HepG2 (cell line): ENCODE data around the gene C1QL3. TPM values are rescaled to one million over a fixed set of nuclear protein-coding genes. Genes with fewer than 3 reads are reported as not detected.

Experiments
- ATAC-seq: fragments of 200-7000 bp; cut with Tn5 transposase; 3 replicates; pipeline ENCODE4 v1.9.1; 2020; ENCODE audit warnings: mild to moderate bottlenecking, moderate library complexity
- BruUV-seq: library from RNA; stranded (reverse); fragments of 400-500 nt; replicated peaks from 2 replicates; lab custom pipeline; 2021; lab: Mats Ljungman, UMichigan
- CTCF ChIA-PET: fragments of 300-600 bp; formaldehyde crosslinking; extraction: SDS; loops from one replicate; lab custom pipeline; 2021; ENCODE audit warnings: low total read pairs, inconsistent platforms, low intra/inter-chr PET ratio; lab: Yijun Ruan, JAX
- POLR2A ChIA-PET: fragments of 350-600 bp; sonication (Branson Sonifier 250); formaldehyde crosslinking; loops from one replicate; lab custom pipeline; 2020; ENCODE audit warnings: antibody characterized with exemption, inconsistent platforms; lab: Yijun Ruan, JAX
- DNase-seq: peaks from one replicate; pipeline ENCODE4 v3.0.0-alpha.2; 2015; ENCODE audit warnings: low spot score
- FAIRE-seq: peaks from 3 replicates; lab custom pipeline; 2011; peaks lifted over from hg19 to GRCh38; lab: Jason Lieb, UNC
- H2AFZ ChIP-seq: one replicate; pipeline ENCODE4 v1.6.1; 2011; ENCODE audit warnings: low read length, inconsistent platforms
- H3K27ac ChIP-seq: fragments of 300-600 bp; 3 replicates; pipeline ENCODE4 v1.8.0; 2011; ENCODE audit warnings: mixed run types, mild to moderate bottlenecking, mixed read lengths, low read length, inconsistent platforms; ENCODE audit not compliant: insufficient read depth; ENCODE audit errors: extremely low read length
- H3K27me3 ChIP-seq, 2 experiments: fragments of 200-600 bp in 1 of 2; 2 replicates in 1 of 2; 3 replicates in 1 of 2; pipeline versions ENCODE4 v1.6.0 to v1.8.0; 2011; ENCODE audit warnings: low read length in 2 of 2, mild to moderate bottlenecking in 2 of 2, moderate library complexity in 2 of 2, inconsistent platforms in 1 of 2; ENCODE audit not compliant: insufficient read depth in 2 of 2, control insufficient read depth in 1 of 2
- H3K36me3 ChIP-seq, 2 experiments: fragments of 200-600 bp in 1 of 2; replicated peaks in 1 of 2; 2 replicates in 1 of 2; 3 replicates in 1 of 2; pipeline versions ENCODE4 v1.5.1 to v1.8.0; 2011; ENCODE audit warnings: low read length in 2 of 2, inconsistent platforms in 1 of 2; ENCODE audit not compliant: insufficient read depth in 2 of 2, control insufficient read depth in 1 of 2
- H3K4me1 ChIP-seq: 2 replicates; pipeline ENCODE4 v1.5.1; 2012; ENCODE audit warnings: low read length, inconsistent platforms; ENCODE audit not compliant: insufficient read depth
- H3K4me2 ChIP-seq: 2 replicates; pipeline ENCODE4 v1.6.0; 2011; ENCODE audit warnings: low read depth, low read length, inconsistent platforms
- H3K4me3 ChIP-seq, 3 experiments: fragments of 200-600 bp in 1 of 3; sonication (generic), shearing (Covaris generic) in 1 of 3; replicated peaks in 1 of 3; 2 replicates each; pipeline ENCODE4 v1.5.1; 2011 to 2016; ENCODE audit warnings: low read length in 3 of 3, inconsistent platforms in 2 of 3, low read depth in 2 of 3, mild to moderate bottlenecking in 2 of 3, control low read depth in 1 of 3, mixed read lengths in 1 of 3; ENCODE audit not compliant: insufficient read depth in 1 of 3
- H3K79me2 ChIP-seq: one replicate; pipeline ENCODE4 v1.6.1; 2011; ENCODE audit warnings: low read length, inconsistent platforms; ENCODE audit not compliant: insufficient read depth
- H3K9ac ChIP-seq: 2 replicates; pipeline ENCODE4 v1.6.0; 2011; ENCODE audit warnings: mild to moderate bottlenecking, low read depth, low read length, inconsistent platforms; ENCODE audit not compliant: insufficient read depth
- H3K9me3 ChIP-seq: 2 replicates; pipeline ENCODE4 v1.5.1; 2012; ENCODE audit warnings: mild to moderate bottlenecking, low read length
- H4K20me1 ChIP-seq: 2 replicates; pipeline ENCODE4 v1.6.0; 2011; ENCODE audit warnings: inconsistent platforms, mild to moderate bottlenecking, low read length, moderate library complexity; ENCODE audit not compliant: insufficient read depth
- AKAP8 ChIP-seq: sonication (generic); formaldehyde crosslinking; IDR thresholded peaks from 2 replicates; pipeline ENCODE4 v1.5.1; 2020; ENCODE audit warnings: mild to moderate bottlenecking, missing genetic modification reagents
- ATF5 ChIP-seq: sonication (generic); formaldehyde crosslinking; IDR thresholded peaks from 2 replicates; pipeline ENCODE4 v1.4.0; 2020; ENCODE audit warnings: mild to moderate bottlenecking, low read depth, missing genetic modification reagents
- CCDC6 ChIP-seq: sonication (generic); formaldehyde crosslinking; IDR thresholded peaks from 2 replicates; pipeline ENCODE4 v1.8.1; 2022; ENCODE audit warnings: mild to moderate bottlenecking, missing genetic modification reagents, moderate library complexity
- CTCF ChIP-seq: sonication (generic); formaldehyde crosslinking; IDR thresholded peaks from 2 replicates; pipeline ENCODE4 v1.5.0; 2020; ENCODE audit warnings: mild to moderate bottlenecking, missing genetic modification reagents, moderate library complexity
- SMC3 ChIP-seq: IDR thresholded peaks from 2 replicates; pipeline ENCODE4 v1.6.1; 2011; ENCODE audit warnings: low read length, improper control_type of control experiment
- STAG1 ChIP-seq: sonication (generic); formaldehyde crosslinking; IDR thresholded peaks from 2 replicates; pipeline ENCODE4 v1.4.0; 2020; ENCODE audit warnings: missing genetic modification reagents
- ZMAT5 ChIP-seq: sonication (generic); formaldehyde crosslinking; IDR thresholded peaks from 2 replicates; pipeline ENCODE4 v1.5.0; 2020; ENCODE audit warnings: mild to moderate bottlenecking, low read depth, missing genetic modification reagents, borderline replicate concordance
- ZNF3 ChIP-seq: IDR thresholded peaks from 2 replicates; pipeline ENCODE4 v1.7.0; 2017; ENCODE audit warnings: inconsistent platforms
- ZSCAN29 ChIP-seq: sonication (generic); formaldehyde crosslinking; conservative IDR thresholded peaks from 2 replicates; pipeline ENCODE4 v1.4.0; 2020; ENCODE audit warnings: mild to moderate bottlenecking, missing genetic modification reagents
- WGBS: methylation state at CpG from one replicate; pipeline ENCODE4 v1.1.6; 2017; ENCODE audit warnings: low lambda C conversion rate; 5-methylcytosine and 5-hydroxymethylcytosine counted together
- in situ Hi-C: cut with HindIII; loops from 2 replicates; pipeline ENCODE4 v1.10.0; 2017; ENCODE audit warnings: low pct_unique_long_range_greater_than_20kb; ENCODE audit not compliant: extremely low pct_ligation_motif_present
- intact Hi-C: fragments of 100-400 bp; cut with micrococcal nuclease; formaldehyde crosslinking; loops from one replicate; pipeline ENCODE4 v1.10.0; 2022; ENCODE audit not compliant: unreplicated experiment
- polyA plus RNA-seq, 8 experiments: library from polyadenylated mRNA; depleted of rRNA in 3 of 8; stranded (reverse) in 7 of 8; unstranded in 1 of 8; fragments of >200 nt; fragmentation: Illumina TruSeq in 4 of 8; extraction: Trizol in 4 of 8; gene quantifications; 2 replicates each; pipeline versions ENCODE4 v1.2.1 to v1.2.3, GENCODE V29; 2011 to 2016; ENCODE audit warnings: low read depth in 4 of 8, missing spikeins in 1 of 8, mixed read lengths in 1 of 8; ENCODE audit not compliant: insufficient read depth in 1 of 8
- total RNA-seq, 5 experiments: library from RNA; depleted of rRNA; stranded (reverse); fragments of >200 nt; fragmentation: Illumina TruSeq; extraction: Trizol; gene quantifications; 2 replicates each; pipeline ENCODE4 v1.2.3, GENCODE V29; 2016; ENCODE audit warnings: low read depth in 1 of 5

The C1QL3 gene
- total and polyA plus RNA-seq, 2 of the 13 experiments (the other 11 are each of a cell fraction or from before 2014, with no cell fraction given), result not detected

GRCh38 chr10:16545116-16545736, 23.5 kb upstream of the C1QL3 start:
- no peak overlapping the region for H3K27ac ChIP-seq
- in situ Hi-C loops, result loop anchor here (25.0 kb wide), 1 partner anchor 658 kb away; no protein-coding TSS in a partner anchor
- WGBS, result 27% methylated on average over 7 of the region's 7 CpGs
- intact Hi-C loops, result loop anchor here (10.0 kb wide), 1 partner anchor 670 kb away; no protein-coding TSS in a partner anchor
- POLR2A ChIA-PET, result no interaction called here
- no TSS peak for BruUV-seq
- peak; percentile 57 for ATAC-seq
- no peak overlapping the region for H3K9ac ChIP-seq
- no peaks in the 10 kb centered on the region for H4K20me1 ChIP-seq
- H3K4me3 ChIP-seq, result no peak overlapping the region
- CTCF ChIA-PET, result interaction anchor here (1.1 to 2.1 kb wide), 2 partner anchors 231 to 666 kb away, joined by 5 to 9 read pairs; no protein-coding TSS in a partner anchor
- DNase-seq, result peak; percentile 13
- no peak overlapping the region for H2AFZ ChIP-seq
- H3K4me2 ChIP-seq, result no peak overlapping the region
- FAIRE-seq, result peak; percentile 48
- peaks cover 0 to 4% of the 10 kb centered on the region in 2 experiments; a peak in 1 of 5 replicates for H3K27me3 ChIP-seq
- H3K36me3 ChIP-seq, result no peaks in the 10 kb centered on the region
- H3K9me3 ChIP-seq, result no peaks in the 10 kb centered on the region
- TF ChIP-seq CCDC6 (CRISPR knock-in tag) (no peak), STAG1 (CRISPR knock-in tag) (peak; percentile 56), SMC3 (peak; percentile 78), ZSCAN29 (no peak), AKAP8 (CRISPR knock-in tag) (no peak), ZMAT5 (CRISPR knock-in tag) (no peak), ZNF3 (CRISPR knock-in tag) (peak; percentile 99), CTCF (CRISPR knock-in tag) (peak; percentile 66), ATF5 (no peak)
- no peaks in the 10 kb centered on the region for H3K4me1 ChIP-seq
- no peaks in the 10 kb centered on the region for H3K79me2 ChIP-seq
